ENCODE results near the gene SPHKAP. TPM values are rescaled to one million over a fixed set of nuclear protein-coding genes. Genes with fewer than 3 reads are reported as not detected.
"Not testable (repeated sequence)": the region's sequence is repeated elsewhere in the genome, so short reads cannot be mapped to it uniquely, and the experiment has no call there.

Gene SPHKAP, protein sequence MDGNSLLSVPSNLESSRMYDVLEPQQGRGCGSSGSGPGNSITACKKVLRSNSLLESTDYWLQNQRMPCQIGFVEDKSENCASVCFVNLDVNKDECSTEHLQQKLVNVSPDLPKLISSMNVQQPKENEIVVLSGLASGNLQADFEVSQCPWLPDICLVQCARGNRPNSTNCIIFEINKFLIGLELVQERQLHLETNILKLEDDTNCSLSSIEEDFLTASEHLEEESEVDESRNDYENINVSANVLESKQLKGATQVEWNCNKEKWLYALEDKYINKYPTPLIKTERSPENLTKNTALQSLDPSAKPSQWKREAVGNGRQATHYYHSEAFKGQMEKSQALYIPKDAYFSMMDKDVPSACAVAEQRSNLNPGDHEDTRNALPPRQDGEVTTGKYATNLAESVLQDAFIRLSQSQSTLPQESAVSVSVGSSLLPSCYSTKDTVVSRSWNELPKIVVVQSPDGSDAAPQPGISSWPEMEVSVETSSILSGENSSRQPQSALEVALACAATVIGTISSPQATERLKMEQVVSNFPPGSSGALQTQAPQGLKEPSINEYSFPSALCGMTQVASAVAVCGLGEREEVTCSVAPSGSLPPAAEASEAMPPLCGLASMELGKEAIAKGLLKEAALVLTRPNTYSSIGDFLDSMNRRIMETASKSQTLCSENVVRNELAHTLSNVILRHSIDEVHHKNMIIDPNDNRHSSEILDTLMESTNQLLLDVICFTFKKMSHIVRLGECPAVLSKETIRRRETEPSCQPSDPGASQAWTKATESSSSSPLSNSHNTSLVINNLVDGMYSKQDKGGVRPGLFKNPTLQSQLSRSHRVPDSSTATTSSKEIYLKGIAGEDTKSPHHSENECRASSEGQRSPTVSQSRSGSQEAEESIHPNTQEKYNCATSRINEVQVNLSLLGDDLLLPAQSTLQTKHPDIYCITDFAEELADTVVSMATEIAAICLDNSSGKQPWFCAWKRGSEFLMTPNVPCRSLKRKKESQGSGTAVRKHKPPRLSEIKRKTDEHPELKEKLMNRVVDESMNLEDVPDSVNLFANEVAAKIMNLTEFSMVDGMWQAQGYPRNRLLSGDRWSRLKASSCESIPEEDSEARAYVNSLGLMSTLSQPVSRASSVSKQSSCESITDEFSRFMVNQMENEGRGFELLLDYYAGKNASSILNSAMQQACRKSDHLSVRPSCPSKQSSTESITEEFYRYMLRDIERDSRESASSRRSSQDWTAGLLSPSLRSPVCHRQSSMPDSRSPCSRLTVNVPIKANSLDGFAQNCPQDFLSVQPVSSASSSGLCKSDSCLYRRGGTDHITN (N-terminal part only)
- not detected in 2 replicates for total RNA-seq (2014; rRNA removed; shearing (Covaris generic))
- polyA plus RNA-seq (2014; cell fraction: nucleus; rRNA removed), result not detected in 2 replicates

GRCh38 chr2:228181098-228182019, at the start of gene SPHKAP:
TSS of gene SPHKAP (minus strand) at chr2:228181687. CDS start at chr2:228181598, 89 bp downstream.
- no peak for DNase-seq (ENCODE audit: extremely low read depth, low read depth)

DNA sequence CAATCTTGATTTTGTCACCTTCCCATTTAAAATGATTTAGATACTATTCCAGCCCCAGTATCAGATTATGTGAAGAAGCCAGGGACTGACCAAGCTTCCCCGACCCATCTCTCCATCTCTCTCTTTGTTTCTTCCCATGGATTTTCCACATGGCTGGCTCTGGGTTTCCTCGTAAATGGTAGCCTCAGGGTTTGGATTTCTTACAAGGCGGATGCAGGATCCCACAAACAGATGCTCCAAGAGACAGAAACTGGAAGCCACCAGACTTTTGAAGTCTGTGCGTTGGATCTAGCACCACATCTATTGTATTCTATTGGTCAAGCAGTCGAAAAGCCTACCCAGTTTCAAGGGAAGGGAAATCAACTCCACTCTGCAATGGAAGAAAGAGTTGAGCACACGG, 46.0 kb upstream of the SPHKAP start:
- no peak for DNase-seq (ENCODE audit: extremely low read depth, low read depth)

- no peak for DNase-seq (ENCODE audit: extremely low read depth, low read depth)
These were observed 42.9 kb upstream of the SPHKAP start for GRCh38 chr2:228224410-228224809.

DNA sequence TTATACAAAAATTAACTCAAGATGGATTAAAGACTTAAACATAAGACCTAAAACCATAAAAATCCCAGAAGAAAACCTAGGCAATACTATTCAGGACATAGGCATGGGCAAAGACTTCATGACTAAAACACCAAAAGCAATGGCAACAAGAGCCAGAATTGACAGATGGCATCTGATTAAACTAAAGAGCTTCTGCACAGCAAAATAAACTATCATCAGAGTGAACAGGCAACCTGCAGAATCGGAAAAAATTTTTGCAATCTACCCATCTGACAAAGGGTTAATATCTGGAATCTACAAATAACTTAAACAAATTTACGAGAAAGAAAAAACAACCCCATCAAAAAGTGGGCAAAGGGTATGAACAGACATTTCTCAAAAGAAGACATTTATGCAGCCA, 37.1 kb upstream of the SPHKAP start:
- DNase-seq (ENCODE audit: extremely low read depth, low read depth), result not testable (repeated sequence)

GRCh38 chr2:228197504-228197903, 16.0 kb upstream of the SPHKAP start:
- DNase-seq (ENCODE audit: extremely low read depth, low read depth), result no peak

GRCh38 chr2:228180181-228181097, 1.0 kb downstream of the SPHKAP start:
- no peak for DNase-seq (ENCODE audit: extremely low read depth, low read depth)

GRCh38 chr2:228167290-228167689, 14.2 kb downstream of the SPHKAP start:
- DNase-seq (ENCODE audit: extremely low read depth, low read depth), result no peak

- no peak for DNase-seq (ENCODE audit: extremely low read depth, low read depth)
These were observed 16.8 kb downstream of the SPHKAP start for GRCh38 chr2:228164718-228165117.

- DNase-seq (ENCODE audit: extremely low read depth, low read depth), result no peak
These were observed 23.6 kb downstream of the SPHKAP start for GRCh38 chr2:228157841-228158240.

DNA sequence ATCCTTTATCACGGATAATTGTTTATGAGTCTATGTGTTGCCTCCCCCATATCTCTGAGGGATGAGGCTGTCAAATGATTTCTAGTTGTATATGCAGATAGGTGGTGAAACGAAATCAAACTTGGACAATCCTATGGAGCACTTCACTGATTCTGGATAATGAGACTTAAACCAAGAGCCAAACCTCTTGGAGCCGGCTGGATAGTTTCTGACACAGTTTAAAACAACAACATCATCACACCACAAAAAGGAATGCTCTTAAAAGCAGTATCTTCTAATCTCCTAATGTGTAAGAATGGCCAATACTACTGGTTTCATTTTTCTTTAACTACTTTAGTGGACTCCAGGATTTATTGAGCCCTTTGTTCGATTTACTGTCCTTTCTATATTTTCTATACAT, 36.5 kb downstream of the SPHKAP start:
- no peak for DNase-seq (ENCODE audit: extremely low read depth, low read depth)

DNA sequence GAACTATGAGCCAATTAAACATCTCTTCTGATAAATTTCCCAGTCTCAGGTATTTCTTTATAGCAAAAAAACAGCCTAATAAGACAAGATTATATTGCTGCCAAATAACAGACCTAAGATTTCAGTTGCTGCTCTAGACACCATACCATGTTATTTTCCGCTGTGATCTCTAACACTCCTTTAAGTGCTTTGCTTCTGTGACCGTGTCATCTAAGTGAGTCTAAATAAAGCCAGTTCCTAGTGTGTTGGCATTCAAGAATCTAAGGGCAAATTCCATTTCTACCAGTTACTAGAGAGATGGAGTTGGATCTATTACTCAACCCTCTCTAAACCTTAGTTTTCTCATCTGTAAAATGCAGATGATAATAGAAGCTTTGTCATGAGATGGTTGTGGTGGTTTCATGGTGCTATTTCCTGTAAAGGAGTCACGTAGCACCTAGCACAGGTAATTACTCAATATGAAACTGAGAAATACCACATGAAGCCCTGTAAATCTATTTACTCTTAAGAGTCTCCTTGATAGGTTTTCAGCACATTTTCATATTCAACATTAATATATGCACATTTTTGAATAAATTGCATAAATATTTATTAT, 40.5 kb downstream of the SPHKAP start:
- DNase-seq (ENCODE audit: extremely low read depth, low read depth), result no peak

DNA sequence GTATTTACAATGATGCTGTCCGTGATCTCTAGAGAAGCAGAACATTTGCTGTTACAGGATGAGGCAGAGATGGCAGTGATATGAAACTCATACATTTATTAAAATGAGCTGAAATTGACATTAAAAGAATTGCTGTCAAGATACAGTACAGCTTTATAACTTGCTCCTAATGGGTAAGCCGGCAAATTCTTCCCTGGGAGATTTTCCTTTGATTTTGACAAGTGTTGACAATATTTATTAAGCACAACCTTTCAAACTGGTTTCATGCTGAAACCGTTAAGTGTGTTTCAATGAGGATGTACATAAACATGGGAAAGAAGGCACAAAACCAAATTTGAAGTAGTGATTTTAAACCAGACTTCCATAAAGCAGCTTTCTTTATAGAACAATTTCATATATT, 45.5 kb downstream of the SPHKAP start:
- no peak for DNase-seq (ENCODE audit: extremely low read depth, low read depth)

DNA sequence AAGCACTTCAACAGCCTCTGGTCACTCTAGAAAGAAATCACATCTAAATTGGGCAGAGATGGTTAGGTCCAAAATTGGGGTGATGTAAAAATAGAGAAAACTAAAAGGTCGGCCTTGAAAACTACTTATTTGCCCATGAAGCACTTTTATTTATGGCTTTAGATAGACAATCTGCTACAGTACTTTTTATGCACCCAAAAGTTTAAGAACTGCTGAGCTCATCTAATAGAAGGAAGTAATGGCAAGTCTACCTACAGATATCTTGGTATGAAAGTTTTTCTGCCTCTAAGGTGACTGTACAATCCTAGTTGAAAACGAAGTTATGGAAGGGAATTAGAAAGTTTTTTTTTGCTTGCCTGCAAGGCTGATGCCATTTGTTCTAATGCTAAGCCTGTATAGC, 46.2 kb downstream of the SPHKAP start:
- no peak for DNase-seq (ENCODE audit: extremely low read depth, low read depth)

GRCh38 chr2:228131833-228132232, 49.7 kb downstream of the SPHKAP start:
- no peak for DNase-seq (ENCODE audit: extremely low read depth, low read depth)

GRCh38 chr2:228126401-228126800, 55.1 kb downstream of the SPHKAP start:
- DNase-seq (ENCODE audit: extremely low read depth, low read depth), result no peak

DNA sequence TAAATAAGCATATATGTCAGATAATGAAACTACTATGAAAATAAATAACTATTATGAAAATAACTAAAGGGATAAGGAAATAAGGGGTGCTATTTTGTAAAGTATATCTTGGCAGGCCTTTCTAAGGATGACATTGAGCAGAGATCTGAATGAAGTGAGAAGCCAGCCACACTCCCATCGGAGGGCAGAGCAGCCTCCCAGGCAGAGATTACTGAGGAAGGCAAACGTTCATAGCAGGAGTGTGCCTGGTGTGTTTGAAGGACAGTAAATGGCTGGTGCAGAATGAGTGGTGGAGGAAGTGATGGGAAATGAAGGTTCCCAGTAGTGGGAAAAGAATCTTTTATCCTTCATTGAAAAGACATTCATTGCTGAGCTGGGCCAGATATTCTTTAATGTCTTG, 62.5 kb downstream of the SPHKAP start:
- DNase-seq (ENCODE audit: extremely low read depth, low read depth), result no peak

GRCh38 chr2:228107846-228108245, 73.6 kb downstream of the SPHKAP start:
- no peak for DNase-seq (ENCODE audit: extremely low read depth, low read depth)

Measured in NCI-H460 (cell line).